IPS-18a (cell line): Measurements from ENCODE around the gene LSS.

Experiments used
- H3K27ac ChIP-seq: one replicate; pipeline ENCODE4 v1.5.1; 2013; ENCODE audit warnings: low read length
- H3K27me3 ChIP-seq: one replicate; pipeline ENCODE4 v1.6.1; 2013; ENCODE audit warnings: mild to moderate bottlenecking, low read length; ENCODE audit not compliant: control insufficient read depth, insufficient read depth
- H3K36me3 ChIP-seq: one replicate; pipeline ENCODE4 v1.6.1; 2013; ENCODE audit warnings: low read depth, low read length; ENCODE audit not compliant: control insufficient read depth
- H3K4me1 ChIP-seq: one replicate; pipeline ENCODE4 v1.6.1; 2013; ENCODE audit warnings: low read depth, low read length; ENCODE audit not compliant: control insufficient read depth
- H3K4me3 ChIP-seq: one replicate; pipeline ENCODE4 v1.5.1; 2013; ENCODE audit warnings: low read length
- H3K9ac ChIP-seq: one replicate; pipeline ENCODE4 v1.6.1; 2013; ENCODE audit warnings: mild to moderate bottlenecking, low read length, moderate library complexity
- H3K9me3 ChIP-seq: one replicate; pipeline ENCODE4 v1.6.1; 2013; ENCODE audit warnings: low read depth, low read length; ENCODE audit not compliant: control insufficient read depth

LSS gene

DNA sequence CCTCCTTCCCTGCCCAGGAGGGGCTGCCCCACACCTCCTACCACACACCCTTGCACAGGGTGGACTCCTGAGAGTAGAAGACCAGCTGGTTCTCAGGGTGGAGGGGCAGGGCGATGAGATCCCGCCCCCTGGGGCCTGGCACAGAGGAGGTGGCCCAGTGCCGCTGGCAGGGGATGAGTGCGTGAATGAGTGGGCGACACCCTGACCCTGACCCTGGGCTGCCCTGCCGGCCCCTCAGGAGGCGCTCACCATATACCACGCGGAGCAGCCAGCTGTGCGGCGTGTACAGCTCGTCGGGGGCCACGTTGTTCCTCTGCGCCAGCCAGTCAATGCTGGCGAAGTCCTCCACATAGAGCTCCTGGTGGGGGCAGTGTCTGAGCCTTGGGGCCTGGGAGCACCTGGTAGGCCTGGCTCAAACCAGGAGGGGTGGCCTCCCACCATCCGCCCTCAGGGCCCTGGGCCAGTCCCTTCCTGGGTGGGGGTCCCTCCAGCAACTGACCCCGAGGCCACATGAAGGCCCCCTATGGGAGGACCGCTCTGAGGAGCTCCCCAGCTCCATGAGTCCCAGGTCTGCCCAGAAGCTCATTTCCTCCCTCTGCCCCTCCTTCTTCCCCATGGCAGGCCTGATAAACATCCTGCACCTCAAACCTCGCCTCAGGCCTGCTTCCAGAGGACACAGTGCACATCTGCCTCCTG is 13.0 kb downstream of the LSS start:
- Histone ChIP-seq H3K4me3 (no peak overlapping the region), H3K27ac (no peak overlapping the region), H3K36me3 (peaks cover 36% of the 10 kb centered on the region)

GRCh38 chr21:46214478-46215340 is 13.9 kb downstream of the LSS start:
- H3K4me1 ChIP-seq: no peaks in the 10 kb centered on the region
- H3K4me3 ChIP-seq: no peak overlapping the region
- no peaks in the 10 kb centered on the region for H3K9me3 ChIP-seq
- H3K27me3 ChIP-seq: no peaks in the 10 kb centered on the region
- H3K27ac ChIP-seq: no peak overlapping the region
- H3K9ac ChIP-seq: no peak overlapping the region
- peaks cover 34% of the 10 kb centered on the region for H3K36me3 ChIP-seq

More for the DNA sequence above, 13.0 kb downstream of the LSS start:
- no peaks in the 10 kb centered on the region for H3K27me3 ChIP-seq
- no peaks in the 10 kb centered on the region for H3K9me3 ChIP-seq
- H3K9ac ChIP-seq: no peak overlapping the region
- no peaks in the 10 kb centered on the region for H3K4me1 ChIP-seq

DNA sequence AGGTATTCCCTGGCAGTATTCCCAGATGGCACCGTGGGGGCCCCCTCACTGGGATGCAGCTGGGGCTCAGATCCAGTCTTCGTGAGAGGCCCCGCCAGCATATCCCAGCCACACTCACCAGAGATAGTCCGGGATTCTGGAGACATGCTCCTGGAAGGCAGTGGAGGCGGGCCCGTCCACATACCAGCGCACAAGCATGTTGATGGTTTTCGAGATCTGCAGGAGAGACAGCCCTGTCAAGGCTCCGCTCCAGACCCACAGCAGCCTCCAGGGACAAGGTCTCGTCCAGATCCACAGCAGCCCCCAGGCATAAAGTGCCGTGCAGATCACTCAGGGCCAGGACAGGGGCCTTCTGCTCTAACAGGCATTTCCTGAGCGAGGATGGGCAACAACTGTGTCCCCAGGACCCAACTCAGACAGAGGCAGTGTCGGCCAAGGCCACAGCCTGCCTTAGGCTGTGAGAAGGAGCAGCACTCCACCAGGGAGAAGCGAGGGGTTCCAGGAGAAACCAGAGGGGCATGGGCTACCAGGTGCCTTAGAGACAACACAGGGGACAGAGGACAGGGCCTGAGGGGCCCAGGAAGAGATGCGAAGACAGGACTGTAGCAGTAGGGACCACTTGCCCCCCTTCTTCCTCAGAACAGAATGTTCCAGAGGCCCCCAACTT is 14.8 kb downstream of the LSS start:
- Histone ChIP-seq H3K9ac (no peak overlapping the region), H3K36me3 (peaks cover 29% of the 10 kb centered on the region), H3K9me3 (no peaks in the 10 kb centered on the region), H3K27me3 (no peaks in the 10 kb centered on the region), H3K4me3 (no peak overlapping the region), H3K27ac (no peak overlapping the region), H3K4me1 (no peaks in the 10 kb centered on the region)

GRCh38 chr21:46212721-46213484 is 15.7 kb downstream of the LSS start:
- no peaks in the 10 kb centered on the region for H3K27me3 ChIP-seq
- H3K36me3 ChIP-seq: peaks cover 29% of the 10 kb centered on the region
- no peak overlapping the region for H3K4me3 ChIP-seq
- H3K9me3 ChIP-seq: no peaks in the 10 kb centered on the region
- H3K9ac ChIP-seq: no peak overlapping the region
- H3K4me1 ChIP-seq: no peaks in the 10 kb centered on the region
- H3K27ac ChIP-seq: no peak overlapping the region

DNA sequence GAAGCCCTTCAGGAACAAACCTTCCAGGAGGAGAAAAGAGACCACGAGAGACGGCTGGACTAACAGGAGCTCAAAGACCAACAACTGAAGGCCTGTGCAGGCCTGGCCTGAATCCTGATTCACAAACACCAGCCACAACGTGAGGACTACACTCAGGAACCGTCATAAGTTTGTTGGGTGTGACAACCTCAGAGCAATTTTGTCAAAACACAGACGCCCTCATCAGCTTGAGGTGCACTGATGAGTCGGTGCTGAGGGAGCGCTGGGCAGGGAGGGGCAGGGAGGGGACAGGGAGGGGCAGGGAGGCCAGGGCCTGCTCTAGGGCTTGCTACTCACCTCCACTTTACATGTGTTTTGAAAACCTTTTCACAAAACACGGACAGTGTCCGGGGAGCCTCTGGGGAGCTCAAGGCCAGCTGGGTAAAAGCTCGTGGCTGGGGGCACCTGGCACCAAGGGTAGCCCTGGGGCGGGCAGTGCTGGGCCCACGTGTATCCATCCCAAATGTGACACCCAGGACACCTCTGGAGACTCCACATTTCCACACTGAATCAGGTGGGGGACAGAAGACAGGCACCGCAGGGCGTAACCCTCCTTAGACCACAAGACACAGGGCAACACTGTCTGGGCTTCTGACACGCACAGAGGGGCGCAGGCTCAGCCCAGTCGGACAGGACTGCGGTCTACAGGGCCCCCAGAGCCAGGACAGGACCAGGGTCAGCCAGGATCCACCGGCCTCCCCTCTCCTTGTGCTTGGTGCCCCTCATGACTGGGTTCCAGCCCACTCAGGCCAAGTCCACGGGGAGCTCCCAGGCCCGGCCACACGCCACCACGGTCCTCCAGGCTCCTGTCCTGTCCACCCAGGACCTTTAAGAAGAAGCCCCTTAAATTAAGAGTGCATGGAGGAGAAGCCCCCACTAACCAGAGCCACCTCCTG is 16.5 kb downstream of the LSS start:
- H3K9me3 ChIP-seq: no peaks in the 10 kb centered on the region
- peaks cover 33% of the 10 kb centered on the region for H3K36me3 ChIP-seq
- no peak overlapping the region for H3K27ac ChIP-seq
- H3K9ac ChIP-seq: no peak overlapping the region
- no peaks in the 10 kb centered on the region for H3K27me3 ChIP-seq
- no peaks in the 10 kb centered on the region for H3K4me1 ChIP-seq
- H3K4me3 ChIP-seq: no peak overlapping the region

DNA sequence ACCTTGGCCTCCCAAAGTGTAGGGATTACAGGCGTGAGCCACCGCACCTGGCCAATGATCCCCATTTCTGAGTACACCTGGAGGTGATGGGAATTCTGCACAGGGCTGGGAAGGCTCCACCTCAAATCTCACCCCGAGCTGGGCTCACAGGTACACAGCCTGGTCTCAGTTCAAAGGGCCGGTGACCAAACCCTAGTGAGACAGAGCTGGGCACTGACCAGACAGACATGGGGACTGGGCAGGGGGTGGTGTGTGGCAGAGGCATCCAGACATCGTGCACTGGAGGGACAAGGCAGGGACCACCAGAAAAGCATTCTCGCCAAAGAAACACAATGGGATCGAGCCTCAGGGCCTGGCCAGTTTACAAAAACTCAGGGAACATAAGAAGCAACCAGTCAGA is 17.2 kb downstream of the LSS start:
- H3K4me1 ChIP-seq: no peaks in the 10 kb centered on the region
- no peak overlapping the region for H3K27ac ChIP-seq
- no peaks in the 10 kb centered on the region for H3K27me3 ChIP-seq
- peaks cover 40% of the 10 kb centered on the region for H3K36me3 ChIP-seq
- no peak overlapping the region for H3K4me3 ChIP-seq
- no peaks in the 10 kb centered on the region for H3K9me3 ChIP-seq
- no peak overlapping the region for H3K9ac ChIP-seq

- H3K4me3 ChIP-seq: no peak overlapping the region
- H3K4me1 ChIP-seq: no peaks in the 10 kb centered on the region
- H3K36me3 ChIP-seq: peaks cover 48% of the 10 kb centered on the region
- H3K27ac ChIP-seq: no peak overlapping the region
- H3K9ac ChIP-seq: no peak overlapping the region
- no peaks in the 10 kb centered on the region for H3K27me3 ChIP-seq
- no peaks in the 10 kb centered on the region for H3K9me3 ChIP-seq
These were observed 18.0 kb downstream of the LSS start for GRCh38 chr21:46210378-46211136.

DNA sequence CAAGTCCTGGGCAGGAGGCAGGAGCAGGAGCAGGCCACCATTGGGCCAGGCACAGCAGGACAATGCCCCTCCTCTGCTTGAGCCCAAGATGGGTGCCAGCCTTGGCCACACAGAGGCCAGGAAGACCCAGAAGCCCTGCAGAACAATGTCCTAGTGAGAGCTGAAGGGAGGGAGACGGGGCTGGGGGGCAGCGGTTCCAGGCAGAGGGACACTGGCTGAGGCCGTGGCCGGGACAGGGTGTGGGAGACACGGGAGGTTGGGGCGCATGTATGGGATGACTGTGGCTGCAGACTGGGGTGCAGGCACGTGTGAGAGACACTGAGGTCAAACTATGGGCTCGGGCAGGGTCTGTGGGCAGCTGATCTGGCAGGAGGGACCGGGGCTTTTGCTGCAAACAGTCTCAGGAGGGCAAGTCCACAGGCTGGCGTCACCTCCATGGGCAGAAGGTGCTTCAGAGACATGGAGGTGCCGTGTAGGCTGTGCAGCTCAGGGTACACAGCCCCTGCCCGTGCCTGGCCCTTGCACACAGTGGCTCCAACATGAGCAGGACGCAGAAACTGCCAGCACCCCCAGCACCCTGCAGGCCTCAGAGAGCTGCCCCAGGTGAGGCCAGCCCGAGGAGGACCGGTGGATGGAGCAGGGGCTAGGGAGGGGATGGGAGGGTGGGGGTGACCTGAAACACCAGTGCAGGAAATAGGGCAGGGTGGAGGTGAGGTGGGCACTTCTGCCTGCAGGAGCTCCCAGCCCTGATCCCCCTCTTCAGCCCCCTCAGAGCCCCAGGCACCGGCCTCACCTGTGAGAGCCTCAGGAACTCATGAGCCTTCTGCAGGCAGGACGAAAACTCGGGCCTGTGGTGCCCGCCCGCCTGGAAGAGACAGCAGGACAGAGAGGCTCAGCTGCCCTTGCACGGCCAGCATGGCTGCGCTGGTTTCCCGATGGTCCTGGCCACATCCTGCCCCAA is 19.5 kb downstream of the LSS start:
- H3K4me1 ChIP-seq: no peaks in the 10 kb centered on the region
- peaks cover 56% of the 10 kb centered on the region for H3K36me3 ChIP-seq
- H3K27ac ChIP-seq: no peak overlapping the region
- H3K27me3 ChIP-seq: no peaks in the 10 kb centered on the region
- no peak overlapping the region for H3K4me3 ChIP-seq
- H3K9ac ChIP-seq: no peak overlapping the region
- H3K9me3 ChIP-seq: no peaks in the 10 kb centered on the region

- H3K4me3 ChIP-seq: no peak overlapping the region
- no peaks in the 10 kb centered on the region for H3K27me3 ChIP-seq
- no peak overlapping the region for H3K27ac ChIP-seq
- no peaks in the 10 kb centered on the region for H3K9me3 ChIP-seq
- H3K9ac ChIP-seq: no peak overlapping the region
- H3K36me3 ChIP-seq: peaks cover 60% of the 10 kb centered on the region
- H3K4me1 ChIP-seq: no peaks in the 10 kb centered on the region
These were observed 20.5 kb downstream of the LSS start for GRCh38 chr21:46207920-46208591.
